ENCODE results near the gene GNG8.
A peak's percentile ranks its signal among the peaks of the same experiment; 100 is the strongest.
"Not testable (repeated sequence)": the region's sequence is repeated elsewhere in the genome, so short reads cannot be mapped to it uniquely, and the experiment has no call there.

The GNG8 gene

GRCh38 chr19:46644720-46645119 lies 8.7 kb upstream of the GNG8 start:
- no peak for DNase-seq

GRCh38 chr19:46640656-46641055 lies 4.7 kb upstream of the GNG8 start:
- no peak for DNase-seq

GRCh38 chr19:46639358-46640182 lies 3.6 kb upstream of the GNG8 start:
- DNase-seq = no peak

- peak in 1 of 6 experiments; percentile 31 for DNase-seq
Observed at GRCh38 chr19:46637224-46637623, 1.2 kb upstream of the GNG8 start.

GRCh38 chr19:46634656-46635218 lies 1.3 kb downstream of the GNG8 start:
- peak in 2 of 6 experiments; percentile 34 to 61 for DNase-seq

GRCh38 chr19:46634045-46634655 lies 1.9 kb downstream of the GNG8 start:
- peak; percentile 97 to 99 (median 98) for DNase-seq

GRCh38 chr19:46633130-46633529 lies 2.9 kb downstream of the GNG8 start:
- DNase-seq = no peak

- DNase-seq = no peak
Observed at GRCh38 chr19:46631481-46631880, 4.5 kb downstream of the GNG8 start.

GRCh38 chr19:46630586-46631205 lies 5.3 kb downstream of the GNG8 start:
- no peak for DNase-seq

GRCh38 chr19:46629546-46630025 lies 6.4 kb downstream of the GNG8 start:
- no peak for DNase-seq

- not testable (repeated sequence) for DNase-seq
Observed at GRCh38 chr19:46628970-46629369, 7.0 kb downstream of the GNG8 start.

- DNase-seq = no peak
Observed at GRCh38 chr19:46626446-46626845, 9.6 kb downstream of the GNG8 start.

GRCh38 chr19:46625731-46626130 lies 10.3 kb downstream of the GNG8 start:
- no peak for DNase-seq

GRCh38 chr19:46624958-46625661 lies 10.9 kb downstream of the GNG8 start, which contains the start of gene PTGIR:
TSS of gene PTGIR (minus strand) at chr19:46625089. CDS start at chr19:46624225, 864 bp downstream.
- DNase-seq = peak in 1 of 6 experiments; percentile 15

- DNase-seq = no peak
Observed at GRCh38 chr19:46623915-46624502, 12.0 kb downstream of the GNG8 start.

GRCh38 chr19:46622118-46622446 lies 13.9 kb downstream of the GNG8 start:
- DNase-seq = peak in 1 of 6 experiments; percentile 37

- peak in 1 of 6 experiments; percentile 37 for DNase-seq
Observed at GRCh38 chr19:46621191-46622117, 14.5 kb downstream of the GNG8 start.

- DNase-seq = no peak
Observed at GRCh38 chr19:46620716-46621115, 15.3 kb downstream of the GNG8 start.

GRCh38 chr19:46620267-46620666 lies 15.7 kb downstream of the GNG8 start:
- no peak for DNase-seq

GRCh38 chr19:46618670-46619231 lies 17.3 kb downstream of the GNG8 start:
- DNase-seq = peak in 4 of 6 experiments; percentile 13 to 28 (median 15)

GRCh38 chr19:46617601-46618000 lies 18.4 kb downstream of the GNG8 start:
- peak in 4 of 6 experiments; percentile 25 to 52 (median 36) for DNase-seq
